ENCODE results near the gene SPATC1L.

DNA sequence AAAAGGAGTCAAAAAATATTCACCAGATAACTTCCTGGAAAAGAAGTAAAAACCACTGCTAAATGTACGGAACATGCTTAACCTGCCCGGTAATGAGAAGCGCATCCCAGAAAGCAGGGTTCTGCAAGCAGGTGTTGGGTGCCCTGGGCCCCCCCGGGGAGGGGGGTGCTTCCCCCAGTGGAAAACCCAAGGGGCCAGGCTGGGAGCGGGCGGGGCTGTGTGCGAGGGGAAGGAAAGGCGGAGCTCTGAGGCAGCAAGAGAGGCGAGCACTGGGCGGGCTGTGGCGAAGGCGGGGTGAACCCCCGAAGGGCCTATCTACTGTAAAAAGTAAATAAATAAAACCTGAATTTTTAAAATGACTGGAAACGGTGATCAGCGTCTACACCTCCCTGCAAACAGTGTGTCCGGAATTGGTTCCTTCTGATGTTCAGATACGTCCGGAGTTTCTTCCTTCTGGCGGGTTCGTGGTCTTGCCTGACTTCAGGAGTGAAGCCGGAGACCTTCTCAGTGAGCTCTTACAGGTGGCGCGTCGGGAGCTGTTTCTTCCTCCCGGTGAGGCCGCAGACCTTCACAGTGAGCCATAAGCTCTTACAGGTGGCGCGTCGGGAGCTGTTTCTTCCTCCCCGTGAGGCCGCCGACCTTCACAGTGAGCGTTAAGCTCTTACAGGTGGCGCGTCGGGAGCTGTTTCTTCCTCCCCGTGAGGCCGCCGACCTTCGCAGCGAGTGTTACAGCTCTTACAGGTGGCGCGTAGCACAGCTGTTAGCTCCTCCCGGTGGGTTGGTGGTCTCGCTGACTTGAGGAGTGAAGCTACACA, 42.3 kb downstream of the SPATC1L start:
- TF ChIP-seq, protein P1, sequence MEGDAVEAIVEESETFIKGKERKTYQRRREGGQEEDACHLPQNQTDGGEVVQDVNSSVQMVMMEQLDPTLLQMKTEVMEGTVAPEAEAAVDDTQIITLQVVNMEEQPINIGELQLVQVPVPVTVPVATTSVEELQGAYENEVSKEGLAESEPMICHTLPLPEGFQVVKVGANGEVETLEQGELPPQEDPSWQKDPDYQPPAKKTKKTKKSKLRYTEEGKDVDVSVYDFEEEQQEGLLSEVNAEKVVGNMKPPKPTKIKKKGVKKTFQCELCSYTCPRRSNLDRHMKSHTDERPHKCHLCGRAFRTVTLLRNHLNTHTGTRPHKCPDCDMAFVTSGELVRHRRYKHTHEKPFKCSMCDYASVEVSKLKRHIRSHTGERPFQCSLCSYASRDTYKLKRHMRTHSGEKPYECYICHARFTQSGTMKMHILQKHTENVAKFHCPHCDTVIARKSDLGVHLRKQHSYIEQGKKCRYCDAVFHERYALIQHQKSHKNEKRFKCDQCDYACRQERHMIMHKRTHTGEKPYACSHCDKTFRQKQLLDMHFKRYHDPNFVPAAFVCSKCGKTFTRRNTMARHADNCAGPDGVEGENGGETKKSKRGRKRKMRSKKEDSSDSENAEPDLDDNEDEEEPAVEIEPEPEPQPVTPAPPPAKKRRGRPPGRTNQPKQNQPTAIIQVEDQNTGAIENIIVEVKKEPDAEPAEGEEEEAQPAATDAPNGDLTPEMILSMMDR (IDR thresholded peaks at IDR 0.05): no peak
- TF ChIP-seq EZH2 (IDR thresholded peaks at IDR 0.05; ENCODE audit: borderline replicate concordance, insufficient read depth, low read depth, low read length, poor library complexity, severe bottlenecking): no peak

Data from B cell (primary cell).